SHP77 (cell line): ENCODE data around the gene ZNRF4.

Source experiments
- DNase-seq, 2 experiments: peaks; one replicate each; lab custom pipeline; 2025; lab: John Stamatoyannopoulos, UW

ZNRF4 gene

DNA sequence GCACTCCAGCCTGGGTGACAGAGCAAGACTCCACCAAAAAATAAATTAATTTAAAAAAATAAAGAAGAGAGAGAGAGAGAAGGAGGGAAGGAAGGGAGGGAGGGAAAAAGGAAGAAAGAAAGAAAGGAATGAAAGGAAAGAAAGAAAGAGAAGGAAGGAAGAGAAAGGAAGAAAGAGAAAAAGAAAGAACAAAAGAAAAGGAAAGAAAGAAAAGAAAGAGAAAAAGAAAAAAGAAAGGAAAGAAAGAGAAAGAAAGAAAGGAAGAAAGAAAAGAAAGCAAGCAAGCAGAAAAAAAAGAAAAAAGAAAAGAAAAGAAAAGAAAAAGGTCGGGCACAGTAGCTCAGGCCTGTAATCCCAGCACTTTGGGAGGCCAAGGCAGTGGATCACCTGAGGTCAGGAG is 14.9 kb upstream of the ZNRF4 start:
- no peak for DNase-seq

DNA sequence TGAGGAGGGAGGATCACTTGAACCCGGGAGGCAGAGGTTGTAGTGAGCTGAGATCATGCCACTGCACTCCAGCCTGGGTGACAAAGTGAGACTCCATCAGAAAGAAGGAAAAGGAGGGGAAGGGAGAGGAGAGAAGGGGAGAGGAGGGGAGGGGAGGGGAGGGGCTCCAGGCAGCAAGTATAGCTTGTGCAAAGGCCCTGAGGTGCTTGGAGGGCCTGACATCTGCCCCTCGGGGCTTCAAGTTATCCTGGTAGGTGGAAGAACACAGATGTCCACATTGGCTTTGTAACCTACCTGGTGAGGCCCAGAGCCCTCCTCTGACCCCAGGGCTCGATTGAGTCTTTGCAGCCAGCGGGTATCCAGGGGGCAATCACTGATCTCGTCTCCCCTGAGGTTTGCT is 11.5 kb upstream of the ZNRF4 start:
- DNase-seq = no peak

DNA sequence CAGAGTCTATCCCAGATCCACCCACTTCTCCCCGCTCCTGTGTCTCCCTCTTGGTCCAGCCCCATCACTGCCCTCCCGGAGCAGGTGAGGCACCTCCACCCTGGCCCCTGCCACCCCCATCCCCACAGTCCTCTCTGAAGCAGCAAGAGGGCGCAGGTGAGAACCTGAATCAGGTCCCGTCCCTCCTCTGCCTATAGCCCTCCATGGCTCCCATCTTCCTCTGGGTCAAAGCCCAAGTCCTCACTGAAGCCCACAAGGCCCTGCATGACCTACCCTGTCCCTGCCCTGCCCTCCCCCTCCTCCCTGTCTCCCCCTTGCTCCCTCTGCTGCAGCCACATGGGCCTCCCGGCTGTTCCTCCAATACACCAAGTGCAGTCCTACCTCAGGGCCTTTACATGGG is 10.8 kb upstream of the ZNRF4 start:
- no peak for DNase-seq

DNA sequence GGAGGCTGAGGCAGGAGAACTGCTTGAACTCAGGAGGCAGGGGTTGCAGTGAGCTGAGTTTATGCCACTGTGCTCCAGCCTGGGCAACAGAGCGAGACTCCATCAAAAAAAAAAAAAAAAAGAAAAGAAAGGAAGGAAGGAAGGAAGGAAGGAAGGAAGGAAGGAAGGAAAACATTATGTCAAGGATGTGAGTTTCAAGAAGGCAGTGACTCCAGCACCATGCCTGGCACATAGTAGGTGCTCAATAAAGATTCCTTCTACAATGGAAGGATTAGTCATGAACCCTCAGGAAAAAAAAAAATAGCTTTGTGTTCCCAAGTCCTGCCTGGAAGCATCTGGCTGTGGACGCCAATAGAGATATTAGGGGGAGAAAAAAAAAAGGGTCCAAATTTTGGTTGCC is 10.1 kb upstream of the ZNRF4 start:
- no peak for DNase-seq

DNA sequence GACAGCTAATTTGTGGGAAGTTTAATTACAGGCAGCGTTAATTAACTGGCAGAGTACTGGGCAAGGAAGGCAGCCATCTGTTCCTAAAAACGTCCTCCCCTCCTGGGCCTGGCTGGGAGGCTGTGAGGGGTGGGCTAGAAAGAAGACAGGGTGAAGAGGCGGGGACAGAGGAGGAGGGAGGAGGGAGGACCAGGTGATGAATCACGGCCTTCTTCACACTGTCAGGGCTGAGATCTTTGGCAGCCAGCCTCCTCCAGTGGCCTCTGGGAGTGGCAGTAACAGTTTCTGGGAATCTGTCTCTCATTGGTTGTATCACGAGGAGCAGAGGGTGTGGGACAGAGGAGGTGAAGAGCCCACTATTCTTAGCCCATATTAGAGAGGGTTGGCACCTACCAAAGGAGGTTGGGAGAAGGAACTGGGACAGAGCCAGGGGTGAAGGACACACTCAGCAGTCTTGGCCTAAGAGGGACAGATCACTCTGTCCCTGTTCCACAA is 9.6 kb upstream of the ZNRF4 start:
- DNase-seq = no peak

DNA sequence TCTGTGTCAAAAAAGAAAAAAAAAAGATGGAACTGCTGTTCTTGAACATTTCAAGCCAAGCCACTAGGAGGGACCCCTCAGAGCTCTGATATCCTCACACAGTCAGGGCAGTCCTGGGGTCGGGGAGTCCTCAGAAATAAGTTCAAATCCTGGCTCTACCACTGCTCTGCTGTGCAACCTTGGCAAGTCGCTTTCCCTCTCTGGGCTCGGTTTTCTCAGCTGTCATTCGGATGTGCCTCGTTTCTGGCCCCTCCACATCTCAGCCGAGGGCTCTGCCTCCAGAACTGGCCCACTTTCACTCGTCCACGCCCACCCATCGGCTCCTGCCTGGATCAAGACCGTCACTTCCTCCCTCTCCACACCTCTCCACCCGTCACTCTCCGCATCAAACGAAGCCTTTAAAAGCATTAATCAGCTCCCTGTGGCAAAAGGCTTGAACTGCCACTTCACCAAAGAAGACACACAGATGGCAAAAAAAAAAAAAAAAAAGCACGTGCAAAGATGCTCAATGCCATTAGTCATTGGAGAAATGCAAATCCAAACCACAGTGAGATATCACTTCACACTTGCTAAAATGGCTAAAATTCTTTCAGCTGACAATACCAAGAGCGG is 7.4 kb upstream of the ZNRF4 start:
- DNase-seq = no peak

DNA sequence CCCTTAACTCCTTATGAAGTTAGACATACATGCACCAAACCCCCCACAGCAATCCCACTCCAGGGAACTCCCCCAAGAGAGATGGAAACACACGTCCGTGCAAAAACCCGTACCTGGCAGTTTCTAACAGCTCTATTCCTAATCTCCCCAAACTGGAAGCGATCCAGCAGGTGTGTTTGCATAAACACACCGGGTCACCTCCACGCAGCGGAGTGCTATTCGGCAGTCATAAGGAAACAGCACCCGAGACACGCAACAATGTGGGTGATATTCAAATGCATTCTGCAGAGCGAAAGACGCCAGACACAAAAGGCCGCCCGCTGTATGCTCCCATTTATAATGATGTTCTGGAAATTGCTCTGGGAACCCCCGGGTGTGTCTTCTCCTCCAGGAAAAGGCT is 6.8 kb upstream of the ZNRF4 start:
- no peak for DNase-seq

DNA sequence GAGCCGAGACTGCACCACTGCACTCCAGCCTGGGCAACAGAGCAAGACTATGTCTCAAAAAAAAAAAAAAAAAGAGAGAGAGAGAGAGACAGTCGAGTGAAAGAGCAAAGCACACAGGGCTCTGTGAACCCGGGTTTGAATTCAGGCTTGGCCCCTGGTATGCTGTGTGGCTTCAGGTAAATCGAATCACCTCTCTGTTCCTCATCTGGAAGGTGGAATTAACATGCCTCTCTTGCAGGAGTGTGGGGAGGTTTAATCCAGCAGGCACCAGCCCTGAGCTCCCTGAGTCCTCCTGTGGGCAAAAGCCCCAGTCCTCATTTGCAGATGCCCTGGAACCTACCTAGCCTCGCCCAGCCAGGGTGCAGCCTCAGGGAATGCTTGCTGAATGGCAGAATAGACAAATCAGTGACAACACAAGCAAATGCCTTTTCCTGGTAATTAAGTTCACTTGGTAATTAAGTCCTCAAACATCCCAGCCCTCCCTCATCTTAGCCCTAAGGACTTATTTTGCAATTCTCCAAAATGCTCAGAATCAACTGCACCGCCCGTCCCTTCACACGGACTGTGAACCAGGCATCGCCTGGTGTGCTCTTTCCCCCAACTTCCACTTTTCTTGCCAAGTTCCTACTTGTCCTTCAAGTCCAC is 4.6 kb upstream of the ZNRF4 start:
- no peak for DNase-seq

DNA sequence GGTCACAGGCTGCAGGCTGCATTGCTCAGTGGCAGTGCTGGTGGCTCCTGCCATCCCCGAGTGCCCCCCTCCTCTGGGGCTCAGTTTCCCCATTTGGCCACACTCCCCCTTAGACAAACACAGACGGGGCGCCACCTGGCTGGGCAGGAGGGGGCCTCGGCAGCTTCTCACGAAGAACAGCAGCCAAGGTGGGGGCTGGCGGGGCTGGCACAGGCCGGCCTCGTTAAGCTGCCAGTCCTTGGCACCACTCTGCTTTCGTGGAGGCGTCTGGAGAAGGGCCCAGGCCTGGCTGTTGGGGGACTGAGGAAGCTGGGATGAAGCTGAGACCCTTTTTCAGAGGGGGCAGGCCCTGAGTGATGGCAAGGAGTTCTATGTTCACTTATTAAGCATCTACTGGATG is 3.7 kb upstream of the ZNRF4 start:
- DNase-seq = no peak

DNA sequence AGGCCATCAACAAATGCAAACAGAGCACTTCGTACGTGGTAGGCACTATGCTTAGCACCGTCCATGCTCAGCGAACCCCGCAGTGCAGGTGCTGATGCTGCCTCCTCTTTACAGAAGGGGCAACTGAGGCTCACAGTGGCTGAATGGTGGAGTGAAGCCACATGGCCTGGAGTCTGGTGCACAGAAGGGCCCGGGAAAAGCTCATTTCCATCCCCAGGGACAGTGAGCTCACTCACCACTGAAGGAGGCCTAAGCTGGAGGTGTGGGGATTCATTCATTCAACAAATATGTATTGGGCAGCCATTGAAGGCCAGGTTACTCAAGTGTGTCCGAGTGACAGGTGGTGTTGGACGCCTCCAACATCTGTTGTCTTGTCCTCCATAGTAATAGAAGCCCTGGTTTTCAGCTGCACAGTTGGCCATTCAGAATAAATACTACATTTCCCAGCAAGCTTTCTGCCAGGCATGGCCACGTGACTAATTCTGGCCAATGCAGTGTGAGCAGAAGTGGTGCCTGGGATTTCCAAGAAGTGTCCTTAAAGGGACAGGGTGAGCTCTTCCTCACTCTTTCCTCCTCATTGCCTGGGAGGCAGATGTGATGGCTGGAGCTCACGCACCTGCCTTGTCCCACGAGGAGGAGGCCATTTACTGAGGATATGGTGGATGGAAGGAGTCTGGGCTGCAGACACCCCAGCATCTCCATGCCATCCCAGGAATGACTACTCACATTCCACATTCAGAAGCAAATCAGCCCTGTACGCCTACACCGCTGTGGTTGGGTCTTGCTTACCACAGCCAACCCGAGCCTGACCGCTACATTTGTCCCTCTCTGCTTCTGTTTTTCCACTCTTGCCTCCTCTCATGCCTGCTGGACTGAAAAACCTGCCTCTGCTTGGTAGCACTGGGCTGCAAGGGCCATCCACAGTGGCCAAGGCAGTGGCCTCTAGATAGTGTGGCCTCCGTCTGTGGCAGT is 2.3 kb upstream of the ZNRF4 start:
- peak in 1 of 2 experiments; percentile 29 for DNase-seq

DNA sequence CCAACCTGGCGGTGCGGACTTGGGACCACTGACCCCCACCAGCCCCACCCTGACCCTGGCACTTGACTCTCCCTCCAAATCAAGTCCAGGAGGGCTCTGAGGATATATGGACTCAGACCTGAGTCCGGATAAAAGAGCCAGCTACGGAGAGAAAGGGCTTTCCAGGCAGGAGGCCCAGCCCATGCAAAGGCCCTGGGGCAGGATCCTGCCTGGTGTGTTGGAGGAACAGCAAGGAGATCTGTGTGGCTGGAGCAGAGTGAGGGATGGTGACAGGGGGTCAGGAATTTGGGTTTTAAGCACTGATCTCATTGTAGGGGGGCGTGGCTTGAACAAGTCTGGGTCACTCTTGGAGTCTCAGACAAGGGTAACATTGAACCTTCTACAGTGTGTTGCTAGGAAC is 474 bp upstream of the ZNRF4 start:
- no peak for DNase-seq

DNA sequence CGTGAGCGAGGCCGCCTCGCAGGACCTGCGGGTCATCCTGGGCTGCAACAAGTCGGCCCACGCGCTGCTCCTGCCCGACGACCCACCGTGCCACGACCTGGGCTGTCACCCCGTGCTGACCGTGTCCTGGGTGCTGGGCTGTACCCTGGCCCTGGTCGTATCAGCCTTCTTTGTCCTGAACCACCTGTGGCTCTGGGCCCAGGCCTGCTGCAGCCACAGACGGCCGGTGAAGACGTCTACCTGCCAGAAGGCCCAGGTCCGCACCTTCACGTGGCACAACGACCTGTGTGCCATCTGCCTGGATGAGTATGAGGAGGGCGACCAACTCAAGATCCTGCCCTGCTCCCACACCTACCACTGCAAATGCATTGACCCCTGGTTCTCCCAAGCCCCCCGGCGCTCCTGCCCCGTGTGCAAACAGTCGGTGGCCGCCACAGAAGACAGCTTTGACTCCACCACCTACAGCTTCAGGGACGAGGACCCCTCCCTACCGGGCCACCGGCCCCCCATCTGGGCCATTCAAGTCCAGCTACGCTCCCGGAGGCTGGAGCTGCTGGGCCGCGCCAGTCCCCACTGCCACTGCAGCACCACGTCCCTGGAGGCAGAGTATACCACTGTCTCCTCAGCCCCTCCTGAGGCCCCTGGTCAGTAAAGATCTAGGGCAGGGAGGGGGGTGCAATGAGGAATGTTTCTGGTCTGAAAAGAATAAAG is 1.1 kb downstream of the ZNRF4 start:
- DNase-seq = no peak

DNA sequence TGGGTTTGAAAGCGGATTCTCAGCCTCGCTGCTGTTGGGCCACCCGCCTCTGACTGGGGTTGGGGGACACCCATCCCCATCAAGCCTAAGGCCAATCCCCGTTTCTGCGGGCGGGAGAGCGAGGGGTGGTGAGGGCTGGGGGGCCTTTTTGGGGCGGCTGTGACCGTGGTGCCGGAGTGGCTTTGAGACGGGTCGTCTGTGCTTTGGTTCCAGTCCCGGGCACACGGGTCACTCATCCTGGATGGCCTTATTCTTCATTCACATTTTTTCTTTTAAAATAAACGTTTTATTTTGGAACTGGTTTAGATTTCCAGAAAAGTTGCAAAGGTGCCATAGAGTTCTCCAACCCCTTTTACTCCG is 1.6 kb downstream of the ZNRF4 start:
- DNase-seq = no peak

DNA sequence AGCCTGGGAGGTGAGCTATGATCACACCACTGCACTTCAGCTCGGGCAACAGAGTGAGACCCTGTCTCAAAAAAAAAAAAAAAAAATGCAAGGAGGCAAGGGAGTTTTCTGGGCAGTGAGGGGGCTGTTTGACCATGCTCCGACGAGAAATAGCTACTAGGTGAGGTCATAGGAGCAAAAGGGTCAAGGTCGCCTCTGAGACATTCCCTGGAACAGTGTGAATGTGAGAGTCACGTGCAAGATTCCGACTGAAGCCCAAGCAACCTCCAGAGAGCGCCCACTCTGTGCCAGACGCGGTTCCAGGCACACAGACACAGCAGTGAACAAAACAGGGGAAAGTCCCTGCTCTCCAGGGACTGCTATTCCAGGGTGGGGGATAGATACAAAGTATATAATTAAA is 2.5 kb downstream of the ZNRF4 start:
- no peak for DNase-seq

DNA sequence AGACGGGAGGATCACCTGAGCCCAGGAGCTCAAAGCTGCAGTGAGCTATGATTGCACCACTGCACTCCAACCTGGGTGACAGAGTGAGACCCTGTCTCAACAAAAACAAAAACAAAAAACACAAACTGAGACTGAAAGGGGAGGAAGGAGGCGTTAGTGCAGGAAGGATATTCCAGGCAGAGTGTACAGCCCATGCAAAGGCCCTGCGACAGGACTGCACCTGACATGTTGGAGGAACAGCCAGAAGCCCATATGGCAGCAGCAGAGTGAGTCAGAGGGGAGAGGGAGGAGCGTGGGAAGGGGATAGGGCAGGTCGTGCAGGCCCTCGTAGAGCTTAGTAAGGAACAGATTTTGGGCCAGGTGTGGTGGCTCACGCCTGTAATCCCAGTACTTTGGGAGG is 3.2 kb downstream of the ZNRF4 start:
- DNase-seq = no peak

DNA sequence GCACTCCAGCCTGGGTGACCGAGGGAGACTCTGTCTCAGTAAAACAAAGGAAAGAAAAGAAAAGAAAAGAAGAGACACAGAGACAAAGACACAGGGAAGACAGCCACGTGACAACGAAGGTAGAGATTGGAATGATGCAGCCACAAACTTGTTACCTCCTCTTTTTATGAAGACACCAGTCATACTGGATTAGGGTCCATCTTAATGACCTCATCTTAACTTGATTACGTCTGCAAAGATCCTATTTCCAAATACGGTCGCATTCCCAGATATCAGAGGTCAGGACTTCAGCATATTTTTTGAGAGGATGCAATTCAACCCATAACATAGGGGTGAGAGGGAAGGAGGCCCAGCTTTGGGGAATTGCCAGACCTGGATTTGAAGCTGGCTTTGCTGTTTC is 4.1 kb downstream of the ZNRF4 start:
- DNase-seq = no peak

DNA sequence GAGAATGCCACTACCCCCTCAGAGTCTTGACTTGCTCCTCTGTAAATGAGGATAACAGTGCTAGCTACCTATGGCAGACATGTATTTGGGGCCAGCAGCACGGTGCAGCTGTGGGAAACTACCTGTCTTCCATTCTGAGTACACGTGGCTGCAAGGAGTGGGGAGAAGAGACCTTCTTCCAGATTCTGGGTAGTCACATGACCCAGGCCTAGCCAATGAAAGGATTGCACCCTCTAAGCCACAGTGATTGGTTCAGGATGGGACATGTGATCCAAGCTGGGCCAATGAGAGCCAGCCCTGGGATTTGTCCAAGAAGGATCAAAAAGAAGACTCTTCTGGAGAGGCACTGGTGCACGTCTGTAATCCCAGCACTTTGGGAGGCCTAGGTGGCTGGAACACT is 5.5 kb downstream of the ZNRF4 start:
- DNase-seq = no peak

DNA sequence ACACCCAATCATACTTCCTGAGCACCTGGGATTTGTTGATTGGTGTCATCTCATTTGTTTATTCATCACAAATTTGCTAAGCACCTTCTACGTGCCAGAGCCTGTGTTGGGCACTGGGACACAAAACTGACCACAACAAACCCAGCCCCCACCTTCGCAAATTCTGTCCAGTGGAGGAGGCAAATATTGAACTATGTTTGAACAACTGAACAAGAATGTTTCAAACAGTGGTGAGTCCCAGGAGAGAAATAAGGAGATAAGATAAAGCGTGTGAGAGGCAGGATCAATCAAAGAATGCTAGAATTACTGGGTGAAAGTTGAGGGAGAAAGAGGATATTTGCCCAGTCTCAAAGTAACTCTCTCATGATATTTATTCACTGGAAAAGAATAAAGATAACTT is 8.7 kb downstream of the ZNRF4 start:
- no peak for DNase-seq

DNA sequence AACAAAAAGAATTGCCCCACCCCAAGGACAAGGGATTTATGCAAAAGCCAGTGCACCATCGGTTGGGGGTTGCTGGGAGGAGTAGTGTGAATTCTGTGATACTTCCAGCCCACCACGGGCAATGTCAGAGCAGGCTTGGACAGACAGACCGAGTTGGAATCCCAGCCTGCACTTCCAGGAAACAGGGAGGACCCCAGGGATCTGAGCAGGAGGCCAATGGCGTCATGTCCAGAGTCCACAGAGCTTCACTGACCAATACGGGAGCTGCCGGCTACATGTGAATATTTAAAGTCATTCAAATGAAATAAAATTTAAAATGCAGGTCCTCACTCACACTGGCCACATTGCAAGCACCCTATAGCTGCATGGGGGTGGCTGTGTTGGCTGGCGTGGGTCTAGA is 10.9 kb downstream of the ZNRF4 start:
- DNase-seq = no peak

DNA sequence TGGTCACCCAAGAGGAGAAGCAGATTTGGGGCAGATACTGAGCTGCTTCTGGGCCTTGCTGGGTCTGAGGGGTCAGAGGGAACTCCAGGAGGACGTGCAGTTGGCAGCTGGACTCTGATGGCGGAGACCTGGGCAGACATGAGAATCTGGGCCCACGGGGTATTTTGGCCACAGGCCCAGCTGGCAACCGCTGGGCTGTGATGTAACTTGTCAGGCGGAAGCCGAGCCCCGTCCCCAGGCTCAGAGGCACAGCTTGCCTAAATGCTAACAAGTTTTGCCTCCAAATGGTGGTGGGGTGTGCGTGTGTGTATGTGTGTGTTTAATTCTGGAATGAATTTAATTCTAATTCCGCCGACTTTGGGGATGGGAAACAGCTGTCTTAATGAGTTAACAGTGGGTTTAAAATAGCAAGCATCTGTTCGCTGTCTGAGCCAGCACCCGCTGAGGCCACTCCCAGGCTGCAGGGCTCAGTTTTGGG is 11.6 kb downstream of the ZNRF4 start:
- DNase-seq = no peak

DNA sequence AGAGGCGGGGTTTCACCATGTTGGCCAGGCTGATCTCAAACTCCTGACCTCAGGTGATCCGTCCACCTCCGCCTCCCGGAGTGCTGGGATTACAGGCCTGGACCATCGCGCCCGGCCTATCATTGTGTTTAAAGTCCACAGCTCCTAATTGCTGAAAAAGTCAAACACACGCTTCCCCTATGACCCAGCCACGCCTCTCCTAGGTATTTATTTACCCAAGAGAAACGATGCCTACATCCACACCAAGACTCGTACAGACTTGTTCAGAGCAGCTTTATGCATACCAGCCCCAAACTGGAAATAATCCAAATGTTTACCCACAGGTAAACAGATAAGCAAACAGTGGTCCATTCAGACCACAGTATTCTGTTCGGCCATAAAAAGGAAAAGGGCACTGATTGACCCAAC is 15.1 kb downstream of the ZNRF4 start:
- DNase-seq = no peak

DNA sequence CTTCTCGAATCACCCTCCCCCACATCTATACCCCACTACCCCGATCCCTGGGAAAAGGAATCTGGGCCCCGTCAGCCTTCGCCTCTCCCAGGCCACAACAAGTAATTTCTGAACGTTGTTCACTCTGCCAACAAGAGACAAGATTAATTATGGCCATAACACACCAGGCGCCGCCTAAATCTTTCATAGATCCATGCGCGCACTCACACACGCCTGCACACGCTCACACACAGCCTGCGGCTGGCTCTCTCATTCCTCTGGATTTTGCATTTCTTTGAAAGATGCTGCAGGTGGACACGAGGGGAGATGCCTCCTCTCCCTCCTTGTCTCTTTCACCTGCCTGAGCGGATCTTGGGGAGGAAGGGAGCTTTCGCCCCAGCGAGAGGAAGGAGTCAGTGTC is 17.1 kb downstream of the ZNRF4 start:
- no peak for DNase-seq
